Progenitor cell of endocrine pancreas (in vitro differentiated cells): ENCODE results near the gene ZC3H10. TPM values are rescaled to one million over a fixed set of nuclear protein-coding genes. Genes with fewer than 3 reads are reported as not detected.

ENCODE experiments used
- DNase-seq: peaks from one replicate; pipeline ENCODE4 v3.0.0; 2021; ENCODE audit warnings: low spot score; ENCODE audit not compliant: unreplicated experiment
- H3K27ac Mint-ChIP-seq: 2 replicates; pipeline ENCODE4 v1.8.0; 2021; ENCODE audit warnings: mild to moderate bottlenecking, moderate library complexity, mixed read lengths
- H3K27me3 Mint-ChIP-seq: 2 replicates; pipeline ENCODE4 v1.8.0; 2021; ENCODE audit warnings: mixed read lengths
- H3K36me3 Mint-ChIP-seq: 2 replicates; pipeline ENCODE4 v1.8.0; 2022; ENCODE audit warnings: mixed read lengths; ENCODE audit not compliant: insufficient read depth
- H3K4me1 Mint-ChIP-seq: 2 replicates; pipeline ENCODE4 v1.8.0; 2021; ENCODE audit warnings: low read depth, mixed read lengths
- H3K4me3 Mint-ChIP-seq: 2 replicates; pipeline ENCODE4 v1.8.0; 2021; ENCODE audit warnings: low read depth, mild to moderate bottlenecking, moderate library complexity, mixed read lengths
- H3K9me3 Mint-ChIP-seq: 2 replicates; pipeline ENCODE4 v1.8.0; 2021; ENCODE audit warnings: low read depth, mixed read lengths
- total RNA-seq: library from RNA; stranded (reverse); gene quantifications from 2 replicates; pipeline ENCODE4 v1.2.1, GENCODE V29; 2021
- TF ChIP-seq, protein P1 (sequence below): fragments of 200-600 bp; sonication (generic); IDR thresholded peaks from one replicate; pipeline ENCODE4 v1.5.0; 2021; ENCODE audit warnings: antibody characterized with exemption, mild to moderate bottlenecking; ENCODE audit not compliant: unreplicated experiment

The ZC3H10 gene
- total RNA-seq, 1 donor from 2014 or later: 13.8 TPM

DNA sequence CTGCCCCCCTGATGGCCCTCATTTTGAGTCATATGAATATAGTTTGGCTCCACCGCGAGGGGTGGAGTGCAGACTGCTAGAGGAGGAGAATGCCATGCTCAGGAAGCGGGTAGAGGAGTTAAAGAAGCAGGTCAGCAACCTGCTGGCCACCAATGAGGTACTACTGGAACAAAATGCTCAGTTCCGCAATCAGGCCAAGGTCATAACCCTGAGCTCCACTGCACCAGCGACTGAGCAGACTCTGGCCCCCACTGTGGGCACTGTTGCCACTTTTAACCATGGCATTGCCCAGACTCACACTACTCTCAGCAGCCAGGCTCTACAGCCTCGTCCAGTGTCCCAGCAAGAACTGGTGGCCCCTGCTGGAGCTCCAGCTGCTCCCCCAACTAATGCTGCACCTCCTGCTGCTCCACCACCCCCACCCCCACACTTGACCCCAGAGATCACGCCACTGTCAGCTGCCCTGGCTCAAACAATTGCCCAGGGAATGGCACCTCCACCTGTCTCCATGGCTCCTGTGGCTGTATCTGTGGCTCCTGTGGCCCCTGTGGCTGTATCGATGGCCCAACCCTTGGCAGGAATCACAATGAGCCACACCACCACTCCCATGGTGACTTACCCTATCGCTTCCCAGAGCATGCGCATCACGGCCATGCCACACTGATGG is 3.3 kb downstream of the ZC3H10 start:
- DNase-seq: no peak
- Mint-ChIP-seq H3K9me3 (no peaks in the 10 kb centered on the region), H3K27ac (no peak overlapping the region), H3K27me3 (no peaks in the 10 kb centered on the region), H3K4me1 (peaks cover 32% of the 10 kb centered on the region), H3K36me3 (peaks cover 11% of the 10 kb centered on the region), H3K4me3 (no peak overlapping the region)
- TF ChIP-seq, protein P1, sequence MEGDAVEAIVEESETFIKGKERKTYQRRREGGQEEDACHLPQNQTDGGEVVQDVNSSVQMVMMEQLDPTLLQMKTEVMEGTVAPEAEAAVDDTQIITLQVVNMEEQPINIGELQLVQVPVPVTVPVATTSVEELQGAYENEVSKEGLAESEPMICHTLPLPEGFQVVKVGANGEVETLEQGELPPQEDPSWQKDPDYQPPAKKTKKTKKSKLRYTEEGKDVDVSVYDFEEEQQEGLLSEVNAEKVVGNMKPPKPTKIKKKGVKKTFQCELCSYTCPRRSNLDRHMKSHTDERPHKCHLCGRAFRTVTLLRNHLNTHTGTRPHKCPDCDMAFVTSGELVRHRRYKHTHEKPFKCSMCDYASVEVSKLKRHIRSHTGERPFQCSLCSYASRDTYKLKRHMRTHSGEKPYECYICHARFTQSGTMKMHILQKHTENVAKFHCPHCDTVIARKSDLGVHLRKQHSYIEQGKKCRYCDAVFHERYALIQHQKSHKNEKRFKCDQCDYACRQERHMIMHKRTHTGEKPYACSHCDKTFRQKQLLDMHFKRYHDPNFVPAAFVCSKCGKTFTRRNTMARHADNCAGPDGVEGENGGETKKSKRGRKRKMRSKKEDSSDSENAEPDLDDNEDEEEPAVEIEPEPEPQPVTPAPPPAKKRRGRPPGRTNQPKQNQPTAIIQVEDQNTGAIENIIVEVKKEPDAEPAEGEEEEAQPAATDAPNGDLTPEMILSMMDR: no peak

- H3K4me1 Mint-ChIP-seq: peaks cover 43% of the 10 kb centered on the region
- H3K27me3 Mint-ChIP-seq: no peaks in the 10 kb centered on the region
- no peak overlapping the region for H3K4me3 Mint-ChIP-seq
- DNase-seq: no peak
- H3K36me3 Mint-ChIP-seq: peaks cover 4% of the 10 kb centered on the region
- no peak overlapping the region for H3K27ac Mint-ChIP-seq
- no peaks in the 10 kb centered on the region for H3K9me3 Mint-ChIP-seq
- TF ChIP-seq, protein P1: no peak
These were observed 4.6 kb downstream of the ZC3H10 start for GRCh38 chr12:56122637-56123036.

DNA sequence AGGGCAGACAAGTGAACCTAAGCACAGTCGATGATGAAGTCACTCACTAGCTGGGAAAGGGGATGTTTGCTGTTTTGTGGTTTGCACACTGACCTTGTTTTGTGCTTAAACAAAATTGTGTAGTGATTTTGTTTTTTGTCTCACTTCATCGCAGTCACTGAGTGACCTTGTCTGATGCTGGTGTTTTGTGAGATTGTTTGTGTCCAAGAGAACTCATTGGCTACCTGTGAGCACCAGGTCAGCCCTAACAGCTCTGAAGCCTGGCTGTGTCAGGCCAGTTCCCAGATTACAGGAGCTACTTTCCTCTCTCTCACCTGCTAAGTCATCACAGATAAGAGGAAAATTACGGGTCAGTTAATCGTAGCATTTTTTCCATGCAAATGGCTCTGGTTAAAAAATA is 6.1 kb downstream of the ZC3H10 start:
- H3K27ac Mint-ChIP-seq: peak overlapping the region; percentile 72
- TF ChIP-seq, protein P1: no peak
- H3K4me3 Mint-ChIP-seq: no peak overlapping the region
- no peaks in the 10 kb centered on the region for H3K27me3 Mint-ChIP-seq
- DNase-seq: no peak
- H3K4me1 Mint-ChIP-seq: peaks cover 41% of the 10 kb centered on the region
- H3K36me3 Mint-ChIP-seq: peaks cover 2% of the 10 kb centered on the region
- no peaks in the 10 kb centered on the region for H3K9me3 Mint-ChIP-seq

GRCh38 chr12:56126732-56127239 is 8.7 kb downstream of the ZC3H10 start:
- Mint-ChIP-seq H3K4me3 (peak overlapping the region; percentile 93), H3K9me3 (no peaks in the 10 kb centered on the region), H3K27me3 (no peaks in the 10 kb centered on the region), H3K4me1 (peaks cover 43% of the 10 kb centered on the region), H3K36me3 (peaks cover 9% of the 10 kb centered on the region), H3K27ac (peak overlapping the region; percentile 99)
- TF ChIP-seq, protein P1: no peak
- no peak for DNase-seq

DNA sequence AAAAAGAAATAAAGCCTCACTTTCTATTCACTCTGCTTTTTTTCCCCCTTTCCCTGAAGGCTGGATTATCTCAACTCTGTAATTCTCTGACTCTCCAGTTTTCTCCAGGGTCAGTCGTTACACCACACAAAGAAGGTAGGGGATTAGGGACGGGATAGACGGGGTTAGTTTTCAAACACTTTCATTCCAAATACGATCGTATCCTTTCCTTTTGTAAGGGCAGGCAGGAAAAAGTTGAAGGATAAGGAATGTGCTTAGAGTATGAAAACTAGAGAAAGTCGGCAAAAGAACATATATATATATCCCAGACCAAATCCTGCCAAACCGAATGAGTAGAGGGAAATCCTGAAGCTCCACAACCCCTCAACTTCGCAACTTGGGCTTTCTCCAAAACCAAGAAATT is 9.4 kb downstream of the ZC3H10 start:
- no peaks in the 10 kb centered on the region for H3K27me3 Mint-ChIP-seq
- H3K36me3 Mint-ChIP-seq: peaks cover 16% of the 10 kb centered on the region

More for the DNA sequence above, 9.4 kb downstream of the ZC3H10 start:
- DNase-seq: no peak
- Mint-ChIP-seq H3K27ac (peak overlapping the region; percentile 99), H3K4me3 (peak overlapping the region; percentile 93), H3K9me3 (no peaks in the 10 kb centered on the region), H3K4me1 (peaks cover 42% of the 10 kb centered on the region)
- TF ChIP-seq, protein P1: no peak
